Liver (tissue), 3 donors: ENCODE results near the gene NPL.

ENCODE experiments used
- ATF3 ChIP-seq: IDR thresholded peaks from 2 replicates; pipeline ENCODE4 v1.6.1; 2016; ENCODE audit warnings: antibody characterized with exemption
- CTCF ChIP-seq: fragments of 150-350 bp; IDR thresholded peaks from 2 replicates; pipeline ENCODE4 v1.5.1; 2017; ENCODE audit warnings: improper control_type of control experiment, low read depth, low read length; ENCODE audit not compliant: missing input control
- EGR1 ChIP-seq, 2 donors: IDR thresholded peaks; 2 replicates each; pipeline ENCODE4 v1.6.1; 2016 to 2018; ENCODE audit warnings: antibody characterized with exemption in 2 of 2, low read depth in 2 of 2
- FOXA1 ChIP-seq: IDR thresholded peaks from 2 replicates; pipeline ENCODE4 v1.6.1; 2016; ENCODE audit warnings: antibody characterized with exemption
- HNF4G ChIP-seq: IDR thresholded peaks from 2 replicates; pipeline ENCODE4 v1.6.1; 2016; ENCODE audit warnings: antibody characterized with exemption
- JUND ChIP-seq, 2 donors: IDR thresholded peaks; 2 replicates each; pipeline ENCODE4 v1.6.1; 2016; ENCODE audit warnings: antibody characterized with exemption in 2 of 2
- MAX ChIP-seq: IDR thresholded peaks from 2 replicates; pipeline ENCODE4 v1.6.1; 2016; ENCODE audit warnings: antibody characterized with exemption
- NR2F2 ChIP-seq: IDR thresholded peaks from 2 replicates; pipeline ENCODE4 v1.6.1; 2016; ENCODE audit warnings: antibody characterized with exemption
- RAD21 ChIP-seq, 2 donors: IDR thresholded peaks; 2 replicates each; pipeline ENCODE4 v1.6.1; 2016; ENCODE audit warnings: antibody characterized with exemption in 2 of 2, mild to moderate bottlenecking in 2 of 2
- REST ChIP-seq: IDR thresholded peaks from 2 replicates; pipeline ENCODE4 v1.6.1; 2016; ENCODE audit warnings: antibody characterized with exemption, mild to moderate bottlenecking
- RXRA ChIP-seq, 2 donors: IDR thresholded peaks; 2 replicates each; pipeline ENCODE4 v1.6.1; 2017 to 2018; ENCODE audit warnings: antibody characterized with exemption in 2 of 2, mild to moderate bottlenecking in 1 of 2
- TAF1 ChIP-seq: conservative IDR thresholded peaks from 2 replicates; pipeline ENCODE4 v1.6.1; 2016; ENCODE audit warnings: antibody characterized with exemption, mild to moderate bottlenecking
- donor health status: healthy.
- donor health status: healthy.

- no peak for TF ChIP-seq CTCF
- TF ChIP-seq MAX = no peak
- no peak for TF ChIP-seq REST
- TF ChIP-seq TAF1 = no peak
- no peak for TF ChIP-seq ATF3
- no peak for TF ChIP-seq HNF4G
- no peak for TF ChIP-seq RXRA (IDR thresholded peaks at IDR 0.05)
- no peak for TF ChIP-seq FOXA1
- TF ChIP-seq NR2F2 = no peak
- no peak for TF ChIP-seq JUND (IDR thresholded peaks at IDR 0.05)
- no peak for TF ChIP-seq EGR1 (IDR thresholded peaks at IDR 0.05; ENCODE audit: low read depth in 2 of 2)
- TF ChIP-seq RAD21 (IDR thresholded peaks at IDR 0.05) = no peak
Observed at GRCh38 chr1:182863940-182864339, 74.4 kb downstream of the NPL start.
